ENCODE results near the gene CXCR6. TPM values are rescaled to one million over a fixed set of nuclear protein-coding genes. Genes with fewer than 3 reads are reported as not detected.
A peak's percentile ranks its signal among the peaks of the same experiment; 100 is the strongest.

CXCR6 gene
- total RNA-seq, 4 donors from 2014 or later = 1.7 to 3.6 (median 2.5) TPM; not detected in 1

DNA sequence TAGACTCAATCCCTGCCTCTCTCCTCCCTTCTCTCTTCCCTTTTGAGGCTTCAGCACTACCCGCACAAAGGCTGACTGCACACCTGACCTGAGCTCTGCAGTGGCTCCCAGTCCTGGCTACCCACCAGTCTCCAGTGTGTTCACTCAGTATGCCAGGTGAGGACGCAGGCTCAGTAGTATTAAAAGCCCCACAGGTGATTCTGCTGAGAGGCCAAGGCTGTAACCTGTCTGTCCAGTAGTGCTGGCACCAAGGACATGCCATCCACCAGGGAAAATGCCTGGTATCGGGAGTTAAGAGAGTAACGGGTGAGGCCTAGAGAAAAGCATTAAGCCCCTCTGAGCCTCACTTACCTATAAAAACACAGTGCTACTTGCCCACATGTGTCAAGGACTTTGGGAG is 31.4 kb downstream of the CXCR6 start:
- no peak for DNase-seq
- Histone ChIP-seq H3K27ac (peak overlapping the region in 1 of 4 donors; percentile 3), H3K9me3 (no peaks in the 10 kb centered on the region), H3K27me3 (no peaks in the 10 kb centered on the region), H3K36me3 (peaks cover 0 to 85% (median 0%) of the 10 kb centered on the region in 3 donors), H3K4me1 (peaks cover 0 to 15% (median 3%) of the 10 kb centered on the region in 4 donors), H3K4me3 (no peak overlapping the region)
- no peak for TF ChIP-seq POLR2A (IDR thresholded peaks at IDR 0.05)

DNA sequence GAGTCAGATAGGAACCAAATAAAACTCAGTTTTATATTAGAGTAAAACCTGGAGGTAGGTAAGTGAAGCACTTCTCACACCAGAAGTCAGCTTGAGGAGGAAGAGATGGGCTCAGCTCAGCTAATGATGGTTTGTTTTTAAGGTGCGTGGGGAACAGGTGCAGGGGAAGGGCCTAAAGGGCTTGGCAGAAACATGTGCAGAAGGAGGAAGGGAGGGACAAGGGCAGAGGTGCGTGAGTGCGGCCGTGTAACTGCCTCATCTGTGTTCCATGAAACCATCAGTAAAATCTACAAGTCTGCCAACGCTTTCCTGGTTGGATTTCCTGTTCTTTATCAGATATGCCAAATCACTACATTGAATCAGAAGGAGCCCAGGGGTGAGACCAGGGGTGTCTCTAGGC is 32.4 kb downstream of the CXCR6 start:
- H3K27ac ChIP-seq = peak overlapping the region; percentile 26 to 62 (median 37)
- TF ChIP-seq, protein P1, sequence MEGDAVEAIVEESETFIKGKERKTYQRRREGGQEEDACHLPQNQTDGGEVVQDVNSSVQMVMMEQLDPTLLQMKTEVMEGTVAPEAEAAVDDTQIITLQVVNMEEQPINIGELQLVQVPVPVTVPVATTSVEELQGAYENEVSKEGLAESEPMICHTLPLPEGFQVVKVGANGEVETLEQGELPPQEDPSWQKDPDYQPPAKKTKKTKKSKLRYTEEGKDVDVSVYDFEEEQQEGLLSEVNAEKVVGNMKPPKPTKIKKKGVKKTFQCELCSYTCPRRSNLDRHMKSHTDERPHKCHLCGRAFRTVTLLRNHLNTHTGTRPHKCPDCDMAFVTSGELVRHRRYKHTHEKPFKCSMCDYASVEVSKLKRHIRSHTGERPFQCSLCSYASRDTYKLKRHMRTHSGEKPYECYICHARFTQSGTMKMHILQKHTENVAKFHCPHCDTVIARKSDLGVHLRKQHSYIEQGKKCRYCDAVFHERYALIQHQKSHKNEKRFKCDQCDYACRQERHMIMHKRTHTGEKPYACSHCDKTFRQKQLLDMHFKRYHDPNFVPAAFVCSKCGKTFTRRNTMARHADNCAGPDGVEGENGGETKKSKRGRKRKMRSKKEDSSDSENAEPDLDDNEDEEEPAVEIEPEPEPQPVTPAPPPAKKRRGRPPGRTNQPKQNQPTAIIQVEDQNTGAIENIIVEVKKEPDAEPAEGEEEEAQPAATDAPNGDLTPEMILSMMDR (IDR thresholded peaks at IDR 0.05) = no peak
- TF ChIP-seq POLR2A (IDR thresholded peaks at IDR 0.05) = no peak

DNA sequence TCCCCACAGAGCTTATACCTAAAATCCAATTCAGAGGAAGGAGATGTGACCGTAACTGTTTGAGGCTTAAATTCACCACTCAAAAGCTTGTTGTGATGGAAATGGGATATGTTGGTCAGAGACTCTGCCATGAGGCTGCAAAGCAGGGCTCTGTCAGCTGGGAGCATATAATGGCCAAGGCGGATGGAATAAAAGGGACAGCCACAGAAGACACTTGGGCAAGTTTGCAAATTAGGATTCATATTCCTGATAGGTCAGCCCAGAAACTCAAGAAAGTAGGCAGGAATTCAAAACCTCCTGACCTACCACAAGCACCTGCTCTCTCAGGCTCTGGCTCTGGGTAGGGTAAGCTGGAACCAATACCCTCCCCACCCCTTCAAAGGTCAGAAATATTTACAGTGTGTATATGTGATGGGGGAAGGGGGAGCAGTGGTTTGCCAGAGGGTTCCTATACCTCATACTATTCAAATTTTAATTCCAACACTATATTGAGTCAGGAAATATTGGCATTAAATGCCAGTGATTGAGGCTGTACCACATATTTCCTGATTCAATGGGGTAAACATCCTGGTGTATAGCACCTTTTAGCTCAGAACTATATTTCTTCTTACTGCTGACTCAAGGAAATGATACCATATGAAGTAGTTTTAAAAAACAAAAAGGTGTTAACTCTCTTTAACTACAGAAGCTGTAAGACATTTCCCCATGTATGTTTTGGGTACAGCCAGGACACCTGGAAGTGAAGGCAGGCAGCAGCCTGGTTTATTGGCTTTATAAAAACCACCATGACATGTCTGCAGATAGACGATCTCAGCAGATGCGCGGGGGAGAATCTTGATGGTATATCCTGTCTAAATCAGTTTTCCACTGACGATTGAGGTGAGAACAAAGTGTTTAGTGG is 33.2 kb downstream of the CXCR6 start:
- Histone ChIP-seq H3K4me3 (no peak overlapping the region), H3K36me3 (peaks cover 0 to 81% (median 0%) of the 10 kb centered on the region in 3 donors), H3K27me3 (no peaks in the 10 kb centered on the region), H3K4me1 (peaks cover 0 to 25% (median 3%) of the 10 kb centered on the region in 4 donors), H3K27ac (peak overlapping the region; percentile 26 to 62 (median 37)), H3K9me3 (no peaks in the 10 kb centered on the region)
- TF ChIP-seq POLR2A (IDR thresholded peaks at IDR 0.05) = no peak
- TF ChIP-seq, protein P1 (IDR thresholded peaks at IDR 0.05) = no peak
- no peak for DNase-seq

More for the DNA sequence above, 32.4 kb downstream of the CXCR6 start:
- peaks cover 0 to 25% (median 3%) of the 10 kb centered on the region in 4 donors for H3K4me1 ChIP-seq
- H3K27me3 ChIP-seq = no peaks in the 10 kb centered on the region
- peaks cover 0 to 81% (median 0%) of the 10 kb centered on the region in 3 donors for H3K36me3 ChIP-seq
- H3K4me3 ChIP-seq = no peak overlapping the region
- H3K9me3 ChIP-seq = no peaks in the 10 kb centered on the region
- DNase-seq = no peak

DNA sequence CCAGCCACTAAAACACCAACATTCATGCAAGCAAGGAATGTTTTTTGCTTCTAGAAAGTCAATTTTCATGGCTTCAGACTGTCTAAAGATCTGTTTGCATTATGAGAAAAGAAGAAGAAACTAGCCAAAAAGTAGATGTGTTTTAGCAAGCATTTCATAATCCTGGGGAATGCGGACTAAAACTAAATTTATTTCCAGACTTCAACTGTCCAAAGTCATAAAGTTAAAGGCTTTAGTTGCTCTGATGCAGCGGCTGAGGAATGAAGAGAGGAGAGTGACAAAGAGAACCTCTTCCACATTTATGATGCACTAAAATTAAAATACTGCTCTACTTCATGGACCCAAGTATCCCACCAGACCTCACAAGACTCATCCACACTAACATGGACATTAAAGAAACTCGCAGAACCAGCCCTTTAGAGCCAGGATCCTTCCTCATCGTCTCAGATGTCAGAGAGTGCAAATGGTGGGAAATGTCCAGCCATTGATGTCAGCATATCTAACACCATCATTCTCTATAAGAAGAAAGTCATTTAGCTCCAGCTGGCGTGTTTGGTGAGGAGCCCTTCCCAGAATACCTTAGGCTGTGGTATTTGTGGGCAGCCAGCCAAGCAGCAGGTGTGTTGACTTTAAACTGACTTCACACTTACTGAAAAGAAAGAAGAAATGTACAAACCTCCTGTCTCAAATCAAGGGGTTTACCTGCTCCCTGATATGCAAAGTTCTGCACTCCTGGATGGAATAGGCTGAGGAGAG is 34.9 kb downstream of the CXCR6 start:
- DNase-seq = peak; percentile 37 to 79 (median 69)
- H3K27me3 ChIP-seq = no peaks in the 10 kb centered on the region
- no peak overlapping the region for H3K4me3 ChIP-seq
- TF ChIP-seq POLR2A (IDR thresholded peaks at IDR 0.05) = no peak
- TF ChIP-seq, protein P1 (IDR thresholded peaks at IDR 0.05) = no peak
- H3K36me3 ChIP-seq = peaks cover 0 to 81% (median 0%) of the 10 kb centered on the region in 3 donors
- no peaks in the 10 kb centered on the region for H3K9me3 ChIP-seq
- H3K27ac ChIP-seq = peak overlapping the region in 2 of 4 donors; percentile 29 to 32
- peaks cover 0 to 25% (median 3%) of the 10 kb centered on the region in 4 donors for H3K4me1 ChIP-seq

DNA sequence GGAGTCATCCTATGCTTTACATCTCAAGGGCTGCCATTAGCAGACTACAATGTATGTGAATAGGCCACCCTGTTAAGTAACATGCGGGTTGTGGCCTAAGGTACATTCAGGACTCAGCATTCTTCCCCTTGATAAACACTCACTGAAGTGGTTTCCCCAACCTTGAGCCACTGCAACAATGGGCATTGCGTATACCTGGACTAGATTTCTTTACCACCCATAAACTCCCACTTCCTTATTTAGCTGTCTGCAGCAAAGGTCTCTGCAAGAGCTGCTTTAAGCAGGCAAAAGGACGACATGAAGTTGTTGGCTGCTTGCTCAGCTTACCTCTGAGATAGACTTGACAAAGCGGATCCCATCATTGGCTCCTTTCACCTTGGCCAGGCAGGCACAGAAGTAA is 36.1 kb downstream of the CXCR6 start:
- H3K4me3 ChIP-seq = no peak overlapping the region
- peaks cover 0 to 28% (median 3%) of the 10 kb centered on the region in 4 donors for H3K4me1 ChIP-seq
- H3K27me3 ChIP-seq = no peaks in the 10 kb centered on the region
- peak overlapping the region in 3 of 4 donors; percentile 17 to 46 (median 40) for H3K27ac ChIP-seq
- TF ChIP-seq, protein P1 (IDR thresholded peaks at IDR 0.05) = no peak
- no peak for TF ChIP-seq POLR2A (IDR thresholded peaks at IDR 0.05)
- peaks cover 0 to 84% (median 0%) of the 10 kb centered on the region in 3 donors for H3K36me3 ChIP-seq
- H3K9me3 ChIP-seq = no peaks in the 10 kb centered on the region
- DNase-seq = no peak

Measured in Peyer's patch (tissue), 4 donors.